NCI-H526 treated with DMSO at 0.1 percent for 48 hours (cell line): ENCODE data around the gene ITGBL1.

Experiments
- DNase-seq: peaks from one replicate; lab custom pipeline; 2025; lab: John Stamatoyannopoulos, UW

Gene ITGBL1

DNA sequence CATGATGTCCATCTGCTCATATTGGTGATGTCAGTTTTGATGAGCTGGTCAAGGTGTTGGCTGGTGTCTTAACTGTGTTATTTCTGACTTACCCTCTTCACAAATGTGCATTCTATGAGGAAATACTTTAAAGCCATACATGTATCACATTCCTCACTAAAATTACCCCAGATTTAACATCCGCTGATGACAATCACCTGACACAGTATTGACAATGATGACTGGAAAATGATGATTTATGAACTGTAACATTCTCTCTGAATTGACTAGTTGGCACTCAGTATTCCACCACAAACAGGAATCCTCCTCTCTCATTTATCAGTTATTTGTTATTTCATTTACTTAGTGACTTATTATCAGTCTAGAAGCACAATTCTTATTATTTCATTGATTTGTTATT lies 117.3 kb downstream of the ITGBL1 start:
- no peak for DNase-seq

- no peak for DNase-seq
Measured at GRCh38 chr13:101570410-101570809, 117.9 kb downstream of the ITGBL1 start.

DNA sequence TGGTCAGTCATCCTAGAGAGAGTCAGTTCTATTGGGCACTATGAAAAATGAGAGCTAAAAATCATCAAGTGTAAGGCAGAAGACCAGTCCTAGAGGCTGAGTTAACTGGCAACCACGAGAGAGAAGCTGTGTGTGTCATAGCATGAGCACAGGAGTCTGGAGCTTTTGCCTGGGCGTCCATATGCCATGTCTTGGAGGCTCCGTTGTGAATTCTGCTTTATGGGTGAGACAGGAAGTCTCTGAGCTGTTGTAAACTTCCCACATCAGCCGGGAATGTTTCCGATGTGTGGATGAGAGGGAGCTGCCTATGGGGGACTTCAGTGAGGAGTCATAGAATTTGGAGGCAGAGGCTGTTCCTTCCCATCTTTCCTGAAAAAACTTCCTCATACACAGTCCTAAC lies 120.0 kb downstream of the ITGBL1 start:
- DNase-seq, result no peak

DNA sequence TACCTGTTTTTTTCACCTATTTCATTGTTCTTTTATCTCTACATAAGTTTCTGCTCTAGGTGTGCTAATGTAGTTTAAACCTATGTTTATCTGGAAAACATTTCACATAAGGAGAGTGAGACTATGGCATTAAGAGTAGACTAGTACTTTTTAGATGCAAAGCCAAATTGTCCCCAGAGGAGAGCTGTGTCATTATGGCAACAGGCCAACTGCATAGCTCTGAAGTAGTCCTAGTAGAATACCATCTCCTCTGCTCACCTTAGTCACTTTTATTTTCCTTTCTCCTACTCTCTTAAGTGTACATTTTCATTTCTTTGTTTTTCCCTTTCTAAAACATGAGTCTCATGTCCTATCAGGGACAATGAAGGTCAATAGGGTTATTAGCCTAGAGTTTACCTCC lies 123.1 kb downstream of the ITGBL1 start:
- DNase-seq, result no peak

DNA sequence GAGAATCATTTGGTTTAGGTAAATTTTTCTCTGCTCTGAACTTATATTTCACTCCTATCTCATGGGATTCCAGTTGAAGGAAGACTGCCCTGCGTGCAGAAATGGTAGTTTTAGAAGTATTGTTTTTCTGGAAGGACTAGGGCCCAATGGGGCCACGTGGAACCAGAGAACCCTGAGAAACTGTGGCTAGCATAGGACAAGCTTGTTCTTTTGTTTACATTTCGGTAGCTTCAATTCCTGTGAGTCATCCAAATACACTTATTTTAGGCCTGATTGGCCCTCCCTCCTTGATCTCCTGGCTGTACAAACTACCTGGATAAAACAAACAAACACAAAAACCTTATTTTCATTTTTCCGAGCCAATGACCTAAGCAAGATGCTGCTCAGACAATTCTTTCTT lies 124.0 kb downstream of the ITGBL1 start:
- no peak for DNase-seq

DNA sequence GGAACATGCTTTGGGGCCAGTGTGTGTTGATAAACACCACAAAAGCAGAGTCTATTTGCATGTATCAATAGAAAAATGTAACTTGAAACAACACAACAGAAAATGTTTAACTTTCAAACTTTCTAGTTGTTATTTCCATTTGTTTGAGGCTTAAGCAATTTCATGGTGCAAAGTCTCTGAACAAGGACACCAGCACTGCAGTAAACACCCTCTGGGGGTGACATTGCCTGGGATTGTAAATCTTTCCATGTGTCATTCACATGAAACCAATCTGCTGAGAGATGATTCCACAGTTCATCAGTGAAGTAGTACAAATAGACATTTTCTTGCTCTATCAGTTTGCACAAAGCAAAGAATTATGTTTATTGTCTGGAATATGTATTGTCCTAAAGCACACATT lies 124.5 kb downstream of the ITGBL1 start:
- no peak for DNase-seq

DNA sequence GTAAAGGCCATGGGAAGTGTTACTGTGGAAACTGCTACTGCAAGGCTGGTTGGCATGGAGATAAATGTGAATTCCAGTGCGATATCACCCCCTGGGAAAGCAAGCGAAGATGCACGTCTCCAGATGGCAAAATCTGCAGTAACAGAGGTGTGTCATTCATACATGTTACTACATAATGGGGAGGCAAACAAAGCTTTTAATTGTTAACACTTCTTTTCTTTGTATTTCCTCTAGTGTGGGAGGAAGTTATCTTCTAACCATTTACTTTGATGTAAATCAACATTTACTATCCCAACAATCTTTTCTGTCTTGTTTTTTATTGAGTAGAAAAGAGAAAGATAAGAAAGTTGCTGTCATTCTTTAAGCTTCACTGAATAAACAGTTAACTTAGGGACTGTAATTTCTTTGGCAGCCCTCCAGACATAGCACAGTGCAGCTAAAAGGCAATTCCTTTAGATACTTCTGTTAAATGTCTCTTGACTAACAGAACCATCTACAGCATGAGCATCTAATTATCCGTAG lies 126.9 kb downstream of the ITGBL1 start:
- no peak for DNase-seq

DNA sequence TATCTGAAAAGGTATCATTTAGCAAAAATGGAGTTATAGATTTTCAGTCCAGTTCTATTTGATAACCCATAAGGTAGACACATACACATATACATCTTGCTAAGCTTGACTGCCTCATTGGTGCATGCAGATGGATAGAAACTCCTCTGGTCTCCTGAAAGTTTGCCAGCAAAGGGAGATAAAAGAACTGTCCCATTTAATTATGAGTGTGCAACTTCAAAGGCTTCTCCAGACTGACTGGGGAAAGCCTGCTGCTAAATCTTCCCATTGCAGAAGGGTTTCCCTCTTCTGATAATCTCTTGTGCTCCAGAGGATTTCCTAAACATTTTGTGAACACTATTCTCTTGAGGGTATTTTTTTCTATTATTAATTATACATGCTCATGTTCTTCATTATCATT lies 131.9 kb downstream of the ITGBL1 start:
- no peak for DNase-seq

DNA sequence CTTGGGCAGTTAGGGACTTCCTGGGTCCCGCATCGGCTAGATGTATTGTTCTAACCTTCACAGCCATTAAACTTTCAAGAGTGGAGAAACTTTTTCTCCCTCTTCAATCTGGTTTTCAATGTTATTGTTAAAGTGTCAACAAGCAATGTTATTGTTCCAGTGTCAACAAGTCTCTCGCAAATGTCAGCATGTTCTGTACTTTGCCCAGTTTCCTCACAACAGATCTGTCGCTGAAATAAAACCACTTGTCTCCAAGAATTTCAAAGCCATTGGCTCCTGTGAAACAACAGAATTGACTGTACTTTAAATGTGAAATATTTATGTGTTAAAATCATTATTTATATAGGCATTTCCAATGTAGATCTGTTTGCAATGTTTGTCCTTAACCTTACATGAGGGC lies 138.0 kb downstream of the ITGBL1 start:
- no peak for DNase-seq

DNA sequence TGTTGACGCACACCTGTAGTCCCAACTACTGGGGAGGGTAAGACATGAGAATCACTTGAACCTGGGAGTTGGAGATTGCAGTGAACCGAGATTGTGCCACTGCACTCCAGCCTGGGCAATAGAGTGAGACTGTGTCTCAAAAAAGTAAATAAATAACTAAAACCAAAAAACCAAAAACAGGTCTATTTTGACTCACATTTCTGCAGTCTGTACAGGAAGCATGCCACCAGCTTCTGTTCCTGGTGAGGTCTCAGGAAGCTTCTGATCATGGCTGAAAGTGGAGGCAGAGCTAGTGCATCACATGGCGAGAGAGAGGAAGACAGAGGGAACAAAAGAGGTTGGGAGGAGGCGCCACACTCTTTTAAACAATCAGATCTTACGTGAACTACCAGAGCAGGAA lies 142.5 kb downstream of the ITGBL1 start:
- DNase-seq, result no peak

DNA sequence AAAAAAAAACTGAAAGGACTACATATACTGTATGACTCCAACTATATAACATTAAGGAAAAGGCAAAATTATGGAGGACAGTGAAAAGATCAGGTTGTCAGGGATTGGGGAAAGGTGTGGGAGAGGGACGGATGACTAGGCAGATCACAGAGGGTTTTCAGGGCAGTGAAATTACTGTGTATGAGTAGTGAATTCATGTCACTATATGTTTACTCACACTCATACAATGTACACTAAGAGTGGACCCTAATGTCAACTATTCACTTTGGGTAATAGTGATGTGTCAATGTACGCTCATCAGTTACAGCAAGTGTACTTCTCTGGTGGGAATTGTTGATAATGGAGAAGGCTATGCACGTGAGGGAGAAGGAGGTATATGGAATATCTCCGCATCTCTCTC lies 144.3 kb downstream of the ITGBL1 start:
- DNase-seq, result no peak

GRCh38 chr13:101611491-101612475 lies 159.3 kb downstream of the ITGBL1 start:
- no peak for DNase-seq

- no peak for DNase-seq
Measured at GRCh38 chr13:101612735-101613134, 160.3 kb downstream of the ITGBL1 start.

GRCh38 chr13:101614491-101614890 lies 162.0 kb downstream of the ITGBL1 start:
- DNase-seq, result no peak

DNA sequence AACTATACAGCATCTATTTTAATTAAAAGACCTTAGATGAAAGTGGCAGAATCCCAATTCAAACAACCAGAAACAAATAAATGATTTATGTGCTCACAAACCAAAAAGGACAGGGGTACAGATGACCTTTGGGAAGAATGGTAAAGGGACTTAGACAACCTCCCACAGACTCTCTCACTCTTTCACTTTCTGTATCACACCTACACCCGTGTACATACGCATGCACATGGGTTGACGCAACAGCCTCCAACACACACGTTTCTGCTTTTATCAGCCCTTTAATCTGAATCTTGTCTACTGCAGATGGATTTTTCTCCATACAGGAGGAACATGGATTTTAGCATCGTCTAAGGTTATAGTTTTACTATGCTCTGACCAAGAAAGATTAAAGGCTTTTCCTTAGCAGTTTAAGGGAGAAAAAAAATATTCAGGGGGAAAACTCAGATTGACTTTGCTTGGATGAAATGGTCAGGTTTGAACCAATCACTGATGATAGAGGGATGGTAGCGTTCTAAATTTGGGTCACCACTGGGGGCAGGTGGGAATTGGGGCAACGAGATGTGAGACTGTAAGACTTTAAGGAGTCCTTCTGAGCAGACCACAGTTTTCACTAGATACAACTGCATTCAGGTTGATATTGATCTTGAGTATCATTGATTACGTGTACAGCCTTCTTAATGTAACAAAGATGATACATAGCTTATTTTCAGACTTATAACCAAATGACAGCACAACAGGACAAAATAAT lies 166.1 kb downstream of the ITGBL1 start:
- DNase-seq, result no peak

DNA sequence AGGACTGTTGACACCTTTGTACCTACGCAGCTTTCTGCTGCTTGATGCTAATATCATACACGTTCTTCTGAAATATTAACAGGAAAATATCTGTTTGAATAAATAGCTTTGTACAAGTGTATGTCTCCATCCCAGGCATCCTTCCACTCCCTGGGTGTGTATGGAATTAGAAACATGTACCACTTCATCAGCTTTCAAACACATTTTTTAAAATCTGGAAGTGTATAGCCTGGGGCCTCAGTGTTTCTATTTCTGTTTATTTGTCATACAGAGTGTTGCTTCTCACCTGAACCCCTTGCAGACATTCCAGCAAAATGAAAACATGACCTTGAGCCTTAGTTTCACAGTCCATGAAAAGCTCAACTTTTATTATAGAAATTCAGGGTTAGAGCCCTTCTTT lies 168.6 kb downstream of the ITGBL1 start:
- DNase-seq, result no peak

DNA sequence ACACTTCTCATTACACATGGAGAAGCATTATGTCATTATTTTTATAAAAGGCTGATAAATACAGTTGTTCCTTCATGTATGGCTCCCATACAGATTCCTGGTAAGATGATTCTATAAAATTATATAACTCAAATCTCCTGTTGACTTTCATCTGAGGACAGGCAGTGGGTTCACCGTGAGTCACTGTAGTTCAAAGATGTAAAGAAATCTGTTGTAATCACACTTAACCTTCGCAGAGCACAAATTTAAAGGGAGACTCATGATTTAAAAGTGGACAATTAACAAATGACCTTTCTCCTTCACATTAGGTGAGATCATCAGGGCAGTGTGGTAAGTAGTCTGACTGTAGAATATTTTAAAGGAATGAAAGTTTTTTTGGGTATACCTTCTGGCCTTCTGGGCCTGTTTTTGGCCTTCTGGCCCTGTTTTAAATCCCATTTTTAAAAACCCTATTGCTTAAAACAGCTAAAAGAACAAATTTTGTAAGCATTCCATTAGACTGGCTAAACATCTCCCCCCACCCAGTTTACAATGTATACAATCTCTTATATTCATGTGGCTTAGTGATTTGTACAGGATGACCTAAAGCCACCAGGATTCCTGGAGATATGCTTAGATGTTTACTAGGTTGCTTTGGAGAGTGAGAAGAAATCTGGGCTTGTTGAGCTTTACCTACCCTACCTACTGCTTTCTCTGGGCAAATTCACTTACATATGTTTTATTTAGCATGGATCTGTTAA lies 171.2 kb downstream of the ITGBL1 start:
- no peak for DNase-seq

DNA sequence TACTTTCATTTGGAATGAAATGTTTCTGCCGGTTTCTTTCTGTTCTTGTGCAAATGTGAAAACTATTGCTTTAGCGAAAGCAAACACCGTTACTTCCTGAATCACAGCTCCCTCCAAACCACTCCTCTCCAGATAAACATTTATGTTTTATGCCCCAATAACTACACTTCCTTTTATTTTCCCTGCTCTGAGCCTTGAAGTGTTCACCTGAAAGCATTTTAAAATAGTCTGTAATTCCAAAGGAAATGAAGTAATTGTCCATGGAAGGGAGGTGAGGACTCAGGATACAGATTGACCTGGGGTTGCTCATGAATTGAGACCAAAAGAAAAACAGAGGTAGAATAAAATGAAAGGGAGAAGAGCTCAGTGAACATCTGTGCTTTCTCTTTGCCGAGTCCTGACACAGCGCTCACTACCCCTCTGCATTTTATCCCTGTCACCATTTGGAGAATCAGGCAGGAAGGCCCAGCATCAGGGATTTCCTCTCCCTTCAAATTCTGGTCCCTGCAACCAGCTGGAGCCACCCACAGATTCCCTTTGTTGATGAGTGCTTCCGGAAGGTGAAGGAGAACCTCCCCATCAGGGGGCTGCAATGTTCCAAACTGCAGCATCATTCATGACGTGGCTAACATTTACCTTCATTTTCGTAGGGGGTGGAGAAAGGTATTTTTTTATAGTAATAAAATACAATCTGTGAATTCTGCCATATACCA lies 171.9 kb downstream of the ITGBL1 start:
- no peak for DNase-seq

GRCh38 chr13:101624981-101625380 lies 172.5 kb downstream of the ITGBL1 start:
- no peak for DNase-seq

DNA sequence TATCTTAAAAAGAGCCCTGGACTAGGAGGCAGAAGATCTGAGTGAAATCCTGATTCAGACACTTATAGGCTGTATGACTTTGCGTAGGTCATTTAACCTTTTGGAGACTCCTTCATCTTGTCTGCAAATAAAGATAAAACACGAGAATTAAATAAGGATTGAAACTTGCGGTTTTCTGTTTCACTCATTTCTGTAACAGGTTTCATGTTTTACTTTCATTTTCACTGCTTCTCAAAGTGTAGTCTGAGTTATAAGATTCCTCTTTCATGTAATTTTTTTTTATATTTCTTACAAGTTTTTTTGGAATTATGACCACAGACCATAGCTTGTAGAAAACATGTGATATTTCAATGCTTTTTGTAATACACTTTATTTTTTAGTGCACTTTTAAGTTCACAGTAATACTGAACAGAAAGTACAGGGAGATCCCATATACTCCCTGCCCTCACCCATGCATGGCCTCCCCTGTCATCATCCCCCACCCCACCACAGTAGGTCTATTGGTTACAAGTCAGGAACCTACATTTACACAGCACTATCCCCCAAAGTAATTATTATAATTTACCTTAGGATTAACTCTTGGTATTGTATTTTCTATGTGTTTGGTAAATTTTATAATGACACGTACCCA lies 174.6 kb downstream of the ITGBL1 start:
- no peak for DNase-seq

DNA sequence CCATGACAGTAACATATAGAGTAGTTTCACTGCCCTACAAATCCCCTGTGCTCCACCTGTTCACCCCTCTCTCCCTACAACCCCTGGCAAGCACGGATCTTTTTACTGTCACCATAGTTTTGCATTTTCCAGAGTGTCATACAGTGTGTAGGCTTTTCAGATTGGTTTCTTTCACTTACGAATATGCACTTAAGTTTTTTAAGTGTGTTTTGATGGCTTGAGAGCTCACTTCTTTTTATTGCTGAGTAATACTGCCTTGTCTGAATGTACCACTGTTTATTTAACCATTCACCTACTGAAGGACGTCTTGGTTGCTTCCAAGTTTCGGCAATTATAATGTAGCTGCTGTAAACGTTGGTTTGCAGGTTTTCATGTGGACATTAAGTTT lies 175.1 kb downstream of the ITGBL1 start:
- DNase-seq, result no peak
